ENCODE results near the gene MRPL37. TPM values are rescaled to one million over a fixed set of nuclear protein-coding genes. Genes with fewer than 3 reads are reported as not detected.

The MRPL37 gene
- total RNA-seq, 2 donors from 2014 or later, result 84.5 to 95.8 TPM

DNA sequence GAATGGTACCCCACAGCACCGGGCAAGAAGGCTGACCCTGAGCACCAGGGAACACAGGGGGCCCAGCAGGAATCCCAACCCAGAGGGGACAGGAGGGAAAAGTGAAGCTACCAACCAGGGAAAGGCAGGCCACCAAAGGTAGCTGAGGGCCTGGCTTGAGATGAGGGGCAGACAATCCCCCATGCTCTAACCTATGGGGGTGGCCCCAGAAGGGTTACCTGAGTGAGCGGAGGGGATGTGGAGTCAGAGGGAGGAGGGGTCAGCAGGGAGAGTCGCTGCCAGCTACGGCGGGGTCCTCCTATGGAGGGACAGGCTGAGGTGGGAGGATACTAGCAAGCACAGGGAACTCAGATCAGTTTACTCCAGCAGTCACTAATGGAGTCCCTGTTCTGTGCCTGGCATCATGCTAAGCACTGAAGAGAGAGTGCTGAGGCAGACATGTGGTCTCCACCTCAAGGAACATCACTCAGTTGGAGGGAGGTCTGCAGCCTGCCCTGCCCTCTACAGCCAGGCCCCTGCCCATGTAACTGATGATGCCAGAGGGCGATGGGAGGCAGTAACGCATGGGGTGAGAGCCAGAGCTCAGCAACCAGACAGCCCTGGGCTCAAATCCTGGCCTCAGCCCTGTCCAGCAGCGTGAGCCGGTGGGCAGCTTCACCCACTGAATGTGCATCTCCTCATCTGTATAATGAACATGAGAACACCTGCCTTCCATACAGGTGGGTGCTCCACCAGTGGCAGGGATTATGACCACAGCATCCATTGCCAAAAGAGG lies 21.5 kb upstream of the MRPL37 start:
- 94 to 98% methylated on average over 9 of the region's 9 CpGs for WGBS, 2 experiments (ENCODE audit: insufficient coverage in 1 of 2, insufficient read length in 1 of 2)
- DNase-seq, result no peak
- Histone ChIP-seq H3K4me3 (ENCODE audit: low read length) (no peak overlapping the region), H3K9ac (ENCODE audit: extremely low read depth, low read length, poor library complexity, severe bottlenecking) (no peak overlapping the region), H3K9me3 (ENCODE audit: control insufficient read depth, low read length) (no peaks in the 10 kb centered on the region), H3K27ac (ENCODE audit: low read depth, low read length) (no peak overlapping the region), H3K36me3 (ENCODE audit: control insufficient read depth, insufficient read depth, low read length) (no peaks in the 10 kb centered on the region), H3K27me3 (ENCODE audit: control insufficient read depth, insufficient read depth, low read length, poor library complexity, severe bottlenecking) (no peaks in the 10 kb centered on the region), H3K4me1 (ENCODE audit: control insufficient read depth, insufficient read depth, low read length) (peaks cover 2% of the 10 kb centered on the region)
- H3K36me3 Mint-ChIP-seq (ENCODE audit: low read depth), result peaks cover 5% of the 10 kb centered on the region
- H3K9me3 Mint-ChIP-seq, result no peaks in the 10 kb centered on the region
- TF ChIP-seq, protein P1, sequence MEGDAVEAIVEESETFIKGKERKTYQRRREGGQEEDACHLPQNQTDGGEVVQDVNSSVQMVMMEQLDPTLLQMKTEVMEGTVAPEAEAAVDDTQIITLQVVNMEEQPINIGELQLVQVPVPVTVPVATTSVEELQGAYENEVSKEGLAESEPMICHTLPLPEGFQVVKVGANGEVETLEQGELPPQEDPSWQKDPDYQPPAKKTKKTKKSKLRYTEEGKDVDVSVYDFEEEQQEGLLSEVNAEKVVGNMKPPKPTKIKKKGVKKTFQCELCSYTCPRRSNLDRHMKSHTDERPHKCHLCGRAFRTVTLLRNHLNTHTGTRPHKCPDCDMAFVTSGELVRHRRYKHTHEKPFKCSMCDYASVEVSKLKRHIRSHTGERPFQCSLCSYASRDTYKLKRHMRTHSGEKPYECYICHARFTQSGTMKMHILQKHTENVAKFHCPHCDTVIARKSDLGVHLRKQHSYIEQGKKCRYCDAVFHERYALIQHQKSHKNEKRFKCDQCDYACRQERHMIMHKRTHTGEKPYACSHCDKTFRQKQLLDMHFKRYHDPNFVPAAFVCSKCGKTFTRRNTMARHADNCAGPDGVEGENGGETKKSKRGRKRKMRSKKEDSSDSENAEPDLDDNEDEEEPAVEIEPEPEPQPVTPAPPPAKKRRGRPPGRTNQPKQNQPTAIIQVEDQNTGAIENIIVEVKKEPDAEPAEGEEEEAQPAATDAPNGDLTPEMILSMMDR (conservative IDR thresholded peaks at IDR 0.05), result no peak
- peaks cover 5% of the 10 kb centered on the region for H3K4me1 Mint-ChIP-seq
- no peaks in the 10 kb centered on the region for H3K27me3 Mint-ChIP-seq (ENCODE audit: insufficient read depth)
- H3K27ac Mint-ChIP-seq, result no peak overlapping the region
- H3K4me3 Mint-ChIP-seq, result no peak overlapping the region

DNA sequence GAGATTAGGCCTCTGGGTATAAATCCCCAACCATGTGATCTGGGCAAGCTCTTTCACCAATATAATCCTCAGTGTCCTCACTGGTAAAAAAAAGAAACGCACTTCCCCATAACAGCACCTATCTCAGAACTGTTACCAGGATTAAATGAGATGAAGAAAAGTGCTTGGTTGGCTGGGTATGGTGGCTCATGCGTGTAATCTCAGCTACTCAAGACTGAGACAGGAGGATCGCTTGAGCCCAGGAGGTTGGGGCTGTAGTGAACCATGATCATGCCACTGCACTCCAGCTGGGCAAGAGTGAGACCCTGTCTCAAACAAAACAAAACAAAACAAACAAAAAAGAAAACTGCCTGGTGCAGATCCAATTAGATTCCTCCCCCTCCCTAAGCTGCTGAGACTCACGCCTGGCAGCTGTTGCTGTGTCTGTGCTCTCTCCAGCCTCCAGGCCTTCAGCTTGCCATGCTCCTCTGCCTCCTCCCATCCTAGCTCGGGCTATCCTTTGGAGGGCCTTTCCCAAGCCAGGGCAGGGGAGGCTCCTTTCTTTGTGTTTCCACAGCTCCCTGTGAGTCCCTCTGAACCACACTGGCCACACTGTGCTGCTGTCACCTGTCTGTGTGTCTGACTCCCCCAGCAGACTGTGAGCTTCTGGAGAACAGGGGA lies 19.1 kb upstream of the MRPL37 start:
- Histone ChIP-seq H3K27ac (ENCODE audit: low read depth, low read length) (peak overlapping the region; percentile 67), H3K9me3 (ENCODE audit: control insufficient read depth, low read length) (no peaks in the 10 kb centered on the region), H3K36me3 (ENCODE audit: control insufficient read depth, insufficient read depth, low read length) (no peaks in the 10 kb centered on the region), H3K9ac (ENCODE audit: extremely low read depth, low read length, poor library complexity, severe bottlenecking) (no peak overlapping the region), H3K4me1 (ENCODE audit: control insufficient read depth, insufficient read depth, low read length) (peaks cover 2% of the 10 kb centered on the region), H3K27me3 (ENCODE audit: control insufficient read depth, insufficient read depth, low read length, poor library complexity, severe bottlenecking) (no peaks in the 10 kb centered on the region), H3K4me3 (ENCODE audit: low read length) (no peak overlapping the region)
- H3K4me1 Mint-ChIP-seq, result peaks cover 5% of the 10 kb centered on the region
- peaks cover under 1% of the 10 kb centered on the region for H3K9me3 Mint-ChIP-seq
- WGBS, 2 experiments (ENCODE audit: insufficient coverage in 1 of 2, insufficient read length in 1 of 2), result 66 to 89% methylated on average over 2 to 4 of the region's 5 CpGs
- H3K4me3 Mint-ChIP-seq, result no peak overlapping the region
- DNase-seq, result no peak
- peaks cover 7% of the 10 kb centered on the region for H3K36me3 Mint-ChIP-seq (ENCODE audit: low read depth)
- no peaks in the 10 kb centered on the region for H3K27me3 Mint-ChIP-seq (ENCODE audit: insufficient read depth)
- no peak overlapping the region for H3K27ac Mint-ChIP-seq
- TF ChIP-seq, protein P1 (conservative IDR thresholded peaks at IDR 0.05), result no peak

DNA sequence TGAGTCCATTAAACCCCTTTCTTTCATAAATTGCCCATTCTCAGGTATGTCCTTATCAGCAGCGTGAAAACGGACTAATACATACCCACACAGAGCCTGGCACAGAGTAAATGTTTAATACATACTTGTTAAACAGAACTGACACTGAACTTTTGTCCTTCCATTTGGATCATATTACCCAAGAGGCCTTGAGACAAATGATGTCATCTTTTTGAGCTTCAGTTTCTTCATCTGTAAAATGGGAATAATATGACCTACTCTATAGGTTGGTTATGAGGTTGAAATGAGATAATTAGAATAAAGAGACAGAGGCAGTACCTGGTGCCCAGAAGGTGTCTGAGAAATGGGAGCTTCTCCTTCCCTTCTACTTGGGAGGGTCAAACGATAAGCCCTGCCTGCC lies 13.9 kb upstream of the MRPL37 start:
- no peaks in the 10 kb centered on the region for H3K9me3 ChIP-seq (ENCODE audit: control insufficient read depth, low read length)
- no peak overlapping the region for H3K9ac ChIP-seq (ENCODE audit: extremely low read depth, low read length, poor library complexity, severe bottlenecking)
- no peak overlapping the region for H3K27ac ChIP-seq (ENCODE audit: low read depth, low read length)
- 94 to 100% methylated on average over 1 to 3 of the region's 3 CpGs for WGBS, 2 experiments (ENCODE audit: insufficient coverage in 1 of 2, insufficient read length in 1 of 2)
- H3K36me3 ChIP-seq (ENCODE audit: control insufficient read depth, insufficient read depth, low read length), result no peaks in the 10 kb centered on the region
- peaks cover 11% of the 10 kb centered on the region for H3K36me3 Mint-ChIP-seq (ENCODE audit: low read depth)
- no peaks in the 10 kb centered on the region for H3K27me3 ChIP-seq (ENCODE audit: control insufficient read depth, insufficient read depth, low read length, poor library complexity, severe bottlenecking)
- no peak overlapping the region for H3K4me3 ChIP-seq (ENCODE audit: low read length)
- H3K4me1 Mint-ChIP-seq, result peaks cover 2% of the 10 kb centered on the region
- H3K27me3 Mint-ChIP-seq (ENCODE audit: insufficient read depth), result no peaks in the 10 kb centered on the region
- peaks cover under 1% of the 10 kb centered on the region for H3K4me1 ChIP-seq (ENCODE audit: control insufficient read depth, insufficient read depth, low read length)
- no peak overlapping the region for H3K4me3 Mint-ChIP-seq
- DNase-seq, result no peak
- H3K27ac Mint-ChIP-seq, result no peak overlapping the region
- peaks cover 2% of the 10 kb centered on the region for H3K9me3 Mint-ChIP-seq
- TF ChIP-seq, protein P1 (conservative IDR thresholded peaks at IDR 0.05), result no peak
